ENCODE data around the gene ZNF283.

Gene ZNF283
- 1.8 to 15.2 (median 7.0) reads per million in 18 experiments for total RNA-seq

- DNase-seq, result peak; percentile 84 to 87
Observed at GRCh38 chr19:43826787-43827754, at the start of gene ZNF283. ZNF283 (plus strand) TSS chr19:43827321; CDS start chr19:43833505, 6,184 bp downstream.

- DNase-seq, result no peak
Observed at GRCh38 chr19:43778651-43779050, 48.5 kb upstream of the ZNF283 start.

- peak; percentile 25 to 67 for DNase-seq
Observed at GRCh38 chr19:43779147-43779819, 47.8 kb upstream of the ZNF283 start.

- DNase-seq, result no peak
Observed at GRCh38 chr19:43779820-43780219, 47.3 kb upstream of the ZNF283 start.

DNA sequence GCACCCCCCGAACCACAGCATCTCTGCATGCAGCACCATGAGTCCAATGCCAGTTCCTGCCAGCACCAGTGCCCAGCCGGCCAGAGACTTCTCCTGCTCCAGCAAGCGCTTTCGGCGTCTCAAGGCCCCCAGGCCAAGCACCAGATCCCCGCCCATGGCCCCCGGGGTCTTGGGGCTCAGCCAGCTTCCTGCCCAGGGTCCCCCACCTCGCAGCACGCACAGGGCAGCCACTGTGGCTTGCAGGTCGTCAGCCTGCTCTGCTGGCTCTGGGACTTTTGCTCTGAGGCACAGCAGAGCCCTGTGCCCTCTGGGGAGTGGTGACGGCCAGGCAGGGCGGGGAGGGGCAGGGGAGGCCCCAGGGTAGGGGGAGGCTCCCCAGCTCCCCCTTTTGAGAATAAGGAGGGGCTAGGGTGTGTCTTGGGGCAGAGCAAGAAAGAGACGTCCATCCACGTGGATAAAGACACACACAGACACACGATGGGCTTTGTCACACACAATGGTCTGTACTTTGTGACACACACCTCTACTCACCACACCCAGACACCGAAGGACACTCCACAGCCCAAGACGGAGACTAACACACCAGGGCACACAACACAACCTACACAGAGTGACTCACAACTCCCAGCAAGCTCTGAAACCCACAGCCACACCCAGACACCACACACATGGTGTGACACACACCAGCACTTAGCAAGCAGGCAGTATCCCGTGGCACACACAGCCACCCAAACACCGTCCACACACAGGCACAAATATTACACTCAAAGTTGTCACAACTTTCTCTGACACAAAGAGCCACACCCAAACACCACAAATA is 46.2 kb upstream of the ZNF283 start, which contains the start of gene KCNN4:
KCNN4 (minus strand) TSS at position 268 of the 820 bp plus-strand sequence; CDS start at position 156, 112 bp downstream.
- DNase-seq, result peak; percentile 73 to 93

GRCh38 chr19:43781630-43782310 is 45.4 kb upstream of the ZNF283 start:
- DNase-seq, result no peak

- DNase-seq, result no peak
Observed at GRCh38 chr19:43782311-43782660, 44.8 kb upstream of the ZNF283 start.

- DNase-seq, result no peak
Observed at GRCh38 chr19:43782689-43783231, 44.4 kb upstream of the ZNF283 start.

GRCh38 chr19:43783636-43784035 is 43.5 kb upstream of the ZNF283 start:
- no peak for DNase-seq

DNA sequence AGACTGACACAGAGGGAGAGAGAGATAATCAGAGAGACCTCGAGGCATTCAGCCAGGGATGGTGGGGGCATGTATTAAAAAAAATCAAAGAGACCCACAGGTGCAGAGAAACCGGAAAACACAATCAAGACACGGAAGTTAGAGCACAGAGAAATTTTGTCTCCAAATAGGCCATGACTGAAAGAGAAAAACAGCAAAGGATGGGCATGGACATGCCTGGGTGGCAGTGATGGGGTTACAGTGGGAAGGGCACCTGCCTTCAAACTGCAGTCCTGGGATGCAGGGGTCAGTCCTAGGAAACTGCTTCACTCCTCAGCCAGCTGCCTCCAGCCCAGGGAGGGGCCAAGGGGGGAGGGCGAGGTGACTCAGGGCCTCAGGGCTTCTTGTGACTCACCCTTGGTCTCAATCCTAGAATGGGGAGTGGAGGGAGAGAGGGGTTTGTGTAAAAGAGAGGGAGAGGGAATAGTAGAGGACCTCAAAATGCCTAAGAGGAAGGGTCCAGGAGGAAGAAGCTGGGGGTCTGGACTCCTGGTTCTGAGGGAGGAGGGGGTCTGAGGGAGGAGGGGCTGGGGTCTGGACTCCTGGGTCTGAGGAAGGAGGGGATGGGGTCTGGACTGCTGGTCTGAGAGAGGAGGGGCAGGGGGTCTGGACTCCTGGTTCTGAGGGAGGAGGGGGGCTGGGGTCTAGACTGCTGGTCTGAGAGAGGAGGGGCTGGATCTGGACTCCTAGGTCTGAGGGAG is 42.7 kb upstream of the ZNF283 start:
- DNase-seq, result peak; percentile 63 to 82

- DNase-seq, result peak; percentile 90 to 91
Observed at GRCh38 chr19:43784981-43785808, 41.9 kb upstream of the ZNF283 start.

GRCh38 chr19:43786665-43787064 is 40.5 kb upstream of the ZNF283 start:
- no peak for DNase-seq

DNA sequence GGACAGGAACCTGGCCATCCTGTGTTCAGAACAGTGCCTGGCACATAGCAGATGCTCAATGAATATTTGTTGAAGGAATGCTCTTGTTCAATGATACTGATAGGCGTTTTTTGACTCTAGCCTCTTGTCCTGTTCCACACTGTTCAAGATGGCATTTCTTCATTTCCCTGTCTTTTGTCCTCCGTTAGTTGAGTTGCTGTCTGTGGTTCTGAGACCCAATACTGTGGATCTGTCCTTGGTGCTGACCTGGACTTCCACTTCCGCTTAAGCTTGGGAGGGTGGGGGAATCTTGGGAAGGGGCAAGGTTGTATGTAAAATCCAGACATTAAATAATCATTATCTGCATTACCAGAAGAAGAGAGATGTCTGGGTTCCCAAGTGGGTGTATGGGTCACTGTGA is 38.1 kb upstream of the ZNF283 start:
- DNase-seq, result peak; percentile 66 to 78

GRCh38 chr19:43790587-43790986 is 36.5 kb upstream of the ZNF283 start:
- DNase-seq, result no peak

- DNase-seq, result no peak
Observed at GRCh38 chr19:43797118-43797517, 30.0 kb upstream of the ZNF283 start.

DNA sequence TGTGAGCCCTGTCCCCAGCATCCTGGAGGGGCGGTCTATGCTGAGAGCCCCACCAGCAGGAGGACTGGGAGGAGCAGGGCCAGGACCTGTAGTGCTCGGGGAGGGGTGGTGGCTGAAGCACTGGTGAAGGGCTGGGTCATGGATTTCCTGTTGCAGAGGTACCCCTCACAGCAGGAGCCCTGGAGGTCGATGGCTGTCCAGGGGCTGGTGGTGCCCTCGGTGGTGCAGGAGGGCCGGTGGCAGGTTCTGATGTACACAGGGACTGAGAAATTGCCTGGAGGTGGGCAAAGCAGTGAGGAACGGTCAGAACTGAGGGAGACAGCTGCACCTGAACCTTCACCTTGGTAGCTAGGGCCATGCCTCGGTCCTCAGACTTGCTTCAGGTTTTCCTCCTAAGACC is 29.6 kb upstream of the ZNF283 start:
- no peak for DNase-seq

DNA sequence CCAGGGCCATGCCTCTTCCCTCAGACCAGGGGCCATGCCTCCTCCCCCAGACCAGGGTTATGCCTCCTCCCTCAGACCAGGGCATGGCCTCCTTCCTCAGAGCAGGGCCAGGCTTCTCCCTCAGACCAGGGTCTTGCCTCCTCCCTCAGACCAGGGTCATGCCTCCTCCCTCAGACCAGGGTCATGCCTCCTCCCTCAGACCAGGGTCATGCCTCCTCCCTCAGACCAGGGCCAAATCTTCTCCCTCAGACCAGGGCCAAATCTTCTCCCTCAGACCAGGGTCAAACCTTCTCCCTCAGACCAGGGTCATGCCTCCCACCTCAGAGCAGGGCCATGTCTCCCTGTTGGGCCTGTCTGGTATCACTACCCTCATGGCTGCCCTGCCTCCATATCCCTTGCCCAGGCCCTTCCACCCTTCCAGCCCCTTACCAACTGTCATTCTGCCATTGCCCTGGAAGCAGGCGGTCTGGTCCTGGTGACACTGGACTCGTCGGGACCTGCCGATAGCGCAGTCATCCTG is 29.0 kb upstream of the ZNF283 start:
- DNase-seq, result no peak

DNA sequence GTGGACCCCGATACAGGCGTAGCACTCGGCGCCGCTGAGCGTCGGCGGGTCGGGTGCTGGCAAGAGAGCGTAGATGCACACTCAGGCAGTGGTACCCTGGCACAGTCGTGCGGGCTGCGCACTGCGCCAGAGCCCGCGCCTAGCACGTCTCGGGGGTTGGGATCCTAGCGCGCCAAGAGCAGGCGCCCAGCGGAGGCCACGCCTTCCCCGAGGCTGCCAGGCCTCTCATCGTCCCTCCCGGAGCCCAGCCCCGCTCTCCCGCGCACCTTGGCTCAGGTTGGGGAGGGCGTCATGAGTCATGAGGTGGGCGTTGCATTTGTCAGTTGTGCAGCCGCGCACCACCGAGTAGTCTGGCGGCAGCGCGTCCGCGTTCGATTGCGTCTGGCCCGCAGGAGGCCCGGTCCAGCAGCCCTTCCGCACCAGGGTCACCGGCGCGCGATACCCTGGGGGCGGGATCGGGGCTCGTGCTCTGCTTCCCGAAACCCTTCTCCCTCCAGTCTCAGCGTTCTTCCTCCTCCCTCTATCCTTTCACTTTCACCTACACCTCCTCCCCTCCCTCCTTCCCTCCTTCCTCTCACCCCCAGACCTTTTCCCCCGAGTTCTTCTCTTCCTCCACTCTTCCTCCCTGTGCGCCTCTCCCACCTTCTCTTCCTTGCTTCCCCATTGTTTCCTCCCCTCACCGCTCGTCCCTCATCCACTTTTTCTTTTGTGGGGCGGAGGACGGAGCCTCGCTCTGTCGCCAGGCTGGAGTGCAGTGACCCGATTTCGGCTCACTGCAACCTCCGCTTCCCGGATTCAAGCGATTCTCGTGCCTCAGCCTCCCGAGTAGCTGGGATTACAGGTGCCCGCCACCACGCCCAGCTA is 28.3 kb upstream of the ZNF283 start:
- peak in 1 of 2 donors; percentile 41 for DNase-seq

Measured in inflammatory macrophage (primary cell).